Lower leg skin (tissue), 3 donors: ENCODE measurements around the gene SYNPO2.

Experiments used
- CTCF ChIP-seq, 3 donors: fragments of 450-650 bp; IDR thresholded peaks; one replicate each; pipeline ENCODE4 v1.5.1; 2016; ENCODE audit warnings: antibody characterized with exemption in 3 of 3, mild to moderate bottlenecking in 3 of 3, moderate library complexity in 2 of 3
- POLR2A ChIP-seq, 2 donors: fragments of 450-650 bp; IDR thresholded peaks; one replicate each; pipeline ENCODE4 v1.6.1; 2016 to 2017; ENCODE audit warnings: antibody characterized with exemption in 2 of 2, mild to moderate bottlenecking in 1 of 2, moderate library complexity in 1 of 2

GRCh38 chr4:118975449-118976192, 87.0 kb downstream of the SYNPO2 start:
- TF ChIP-seq CTCF (IDR thresholded peaks at IDR 0.05) (no peak), POLR2A (IDR thresholded peaks at IDR 0.05) (no peak)
